ENCODE results near the gene DDX1. TPM values are rescaled to one million over a fixed set of nuclear protein-coding genes. Genes with fewer than 3 reads are reported as not detected.

The DDX1 gene
- polyA plus RNA-seq, 3 donors: 14.1 to 35.4 (median 30.1) TPM

DNA sequence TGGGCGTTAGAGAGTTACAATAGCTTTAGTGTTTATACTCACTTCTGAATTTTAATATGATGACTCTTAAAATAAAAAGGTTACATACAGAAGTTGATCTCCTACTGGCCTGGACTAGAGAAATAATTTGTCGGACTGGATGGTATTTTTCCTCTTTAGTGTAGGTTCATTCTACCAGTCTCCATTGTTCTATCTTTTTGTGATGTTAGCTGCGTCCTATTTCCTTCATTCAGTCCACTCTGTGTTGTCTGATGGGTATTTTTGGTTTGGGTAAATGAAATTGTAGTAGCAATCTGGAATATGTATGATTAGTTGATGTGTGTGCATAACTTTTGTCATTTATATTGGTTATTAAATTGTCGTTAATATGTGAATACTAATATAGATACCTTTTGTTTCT, 5.3 kb downstream of the DDX1 start:
- intact Hi-C loops (cut with micrococcal nuclease): no loop called here

DNA sequence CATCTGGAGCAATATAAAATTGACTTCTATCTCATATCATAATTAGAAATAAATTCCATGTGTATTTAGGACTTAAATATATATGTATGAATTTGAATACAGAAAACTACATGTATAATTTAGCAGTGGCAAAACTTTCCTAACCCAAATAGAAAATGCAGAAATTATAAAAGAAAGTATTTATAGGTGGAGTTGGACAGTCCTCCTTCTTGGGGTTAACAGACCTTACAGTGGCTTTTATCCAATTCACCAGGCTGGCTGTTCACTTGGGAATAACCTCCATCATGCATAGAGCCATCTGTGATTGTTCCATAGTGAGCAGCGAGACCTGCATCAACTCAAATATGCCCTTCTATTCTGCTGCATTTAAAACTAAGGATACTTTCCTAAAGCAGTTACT, 8.3 kb downstream of the DDX1 start:
- no peak overlapping the region for H3K4me3 Mint-ChIP-seq
- H3K27me3 ChIP-seq (ENCODE audit: control insufficient read depth in 2 of 2, insufficient read depth in 2 of 2, low read length in 2 of 2): no peaks in the 10 kb centered on the region
- H3K27ac Mint-ChIP-seq: no peak overlapping the region
- WGBS (ENCODE audit: insufficient coverage): 100% methylated on average over 1 of the region's 1 CpG
- no peak overlapping the region for H3K9ac ChIP-seq (ENCODE audit: insufficient read depth, low read length, poor library complexity, severe bottlenecking)
- no peak for DNase-seq
- H4K20me1 ChIP-seq (ENCODE audit: insufficient read depth, low read length): peaks cover 4% of the 10 kb centered on the region
- no peaks in the 10 kb centered on the region for H3K4me1 Mint-ChIP-seq
- H3K27me3 Mint-ChIP-seq (ENCODE audit: low read depth in 3 of 3): no peaks in the 10 kb centered on the region
- H3K79me2 ChIP-seq (ENCODE audit: insufficient read depth, low read length): peaks cover under 1% of the 10 kb centered on the region
- H2AFZ ChIP-seq (ENCODE audit: insufficient read depth, low read depth, low read length, poor library complexity, severe bottlenecking): no peak overlapping the region
- no peak overlapping the region for H3K4me2 ChIP-seq (replicated peaks; ENCODE audit: extremely low read depth, low read length, poor library complexity, severe bottlenecking)
- intact Hi-C loops (cut with micrococcal nuclease): no loop called here
- H3K27ac ChIP-seq (ENCODE audit: low read depth in 1 of 2, low read length in 2 of 2): no peak overlapping the region
- H3K36me3 Mint-ChIP-seq: peaks cover 84 to 95% of the 10 kb centered on the region in 2 donors
- H3K4me3 ChIP-seq (replicated peaks in 1 of 3; ENCODE audit: low read depth in 2 of 3, low read length in 3 of 3): no peak overlapping the region
- TF ChIP-seq, protein P1, sequence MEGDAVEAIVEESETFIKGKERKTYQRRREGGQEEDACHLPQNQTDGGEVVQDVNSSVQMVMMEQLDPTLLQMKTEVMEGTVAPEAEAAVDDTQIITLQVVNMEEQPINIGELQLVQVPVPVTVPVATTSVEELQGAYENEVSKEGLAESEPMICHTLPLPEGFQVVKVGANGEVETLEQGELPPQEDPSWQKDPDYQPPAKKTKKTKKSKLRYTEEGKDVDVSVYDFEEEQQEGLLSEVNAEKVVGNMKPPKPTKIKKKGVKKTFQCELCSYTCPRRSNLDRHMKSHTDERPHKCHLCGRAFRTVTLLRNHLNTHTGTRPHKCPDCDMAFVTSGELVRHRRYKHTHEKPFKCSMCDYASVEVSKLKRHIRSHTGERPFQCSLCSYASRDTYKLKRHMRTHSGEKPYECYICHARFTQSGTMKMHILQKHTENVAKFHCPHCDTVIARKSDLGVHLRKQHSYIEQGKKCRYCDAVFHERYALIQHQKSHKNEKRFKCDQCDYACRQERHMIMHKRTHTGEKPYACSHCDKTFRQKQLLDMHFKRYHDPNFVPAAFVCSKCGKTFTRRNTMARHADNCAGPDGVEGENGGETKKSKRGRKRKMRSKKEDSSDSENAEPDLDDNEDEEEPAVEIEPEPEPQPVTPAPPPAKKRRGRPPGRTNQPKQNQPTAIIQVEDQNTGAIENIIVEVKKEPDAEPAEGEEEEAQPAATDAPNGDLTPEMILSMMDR (IDR thresholded peaks at IDR 0.05): no peak
- H3K4me1 ChIP-seq (ENCODE audit: control insufficient read depth in 1 of 2, insufficient read depth in 2 of 2, low read length in 2 of 2): no peaks in the 10 kb centered on the region
- H3K9me3 ChIP-seq (replicated peaks in 1 of 2; ENCODE audit: control insufficient read depth in 1 of 2, insufficient read depth in 1 of 2, low read length in 2 of 2): no peaks in the 10 kb centered on the region
- no peaks in the 10 kb centered on the region for H3K9me3 Mint-ChIP-seq
- H3K36me3 ChIP-seq (replicated peaks in 1 of 2; ENCODE audit: control insufficient read depth in 1 of 2, insufficient read depth in 2 of 2, low read length in 2 of 2): peaks cover 98 to 99% of the 10 kb centered on the region in 2 donors

More for the DNA sequence above, 5.3 kb downstream of the DDX1 start:
- Histone ChIP-seq H3K79me2 (ENCODE audit: insufficient read depth, low read length) (peaks cover 30% of the 10 kb centered on the region), H3K27ac (ENCODE audit: low read depth in 1 of 2, low read length in 2 of 2) (no peak overlapping the region), H3K4me3 (replicated peaks in 1 of 3; ENCODE audit: low read depth in 2 of 3, low read length in 3 of 3) (no peak overlapping the region), H3K4me1 (ENCODE audit: control insufficient read depth in 1 of 2, insufficient read depth in 2 of 2, low read length in 2 of 2) (peaks cover 9 to 14% of the 10 kb centered on the region in 2 donors), H3K9me3 (replicated peaks in 1 of 2; ENCODE audit: control insufficient read depth in 1 of 2, insufficient read depth in 1 of 2, low read length in 2 of 2) (no peaks in the 10 kb centered on the region), H3K27me3 (ENCODE audit: control insufficient read depth in 2 of 2, insufficient read depth in 2 of 2, low read length in 2 of 2) (no peaks in the 10 kb centered on the region), H4K20me1 (ENCODE audit: insufficient read depth, low read length) (peaks cover 15% of the 10 kb centered on the region), H3K4me2 (replicated peaks; ENCODE audit: extremely low read depth, low read length, poor library complexity, severe bottlenecking) (no peak overlapping the region), H2AFZ (ENCODE audit: insufficient read depth, low read depth, low read length, poor library complexity, severe bottlenecking) (no peak overlapping the region), H3K9ac (ENCODE audit: insufficient read depth, low read length, poor library complexity, severe bottlenecking) (no peak overlapping the region), H3K36me3 (replicated peaks in 1 of 2; ENCODE audit: control insufficient read depth in 1 of 2, insufficient read depth in 2 of 2, low read length in 2 of 2) (peaks cover 69 to 73% of the 10 kb centered on the region in 2 donors)
- Mint-ChIP-seq H3K4me1 (peaks cover 18% of the 10 kb centered on the region), H3K9me3 (no peaks in the 10 kb centered on the region), H3K27ac (no peak overlapping the region), H3K36me3 (peaks cover 58 to 70% of the 10 kb centered on the region in 2 donors), H3K27me3 (ENCODE audit: low read depth in 3 of 3) (no peaks in the 10 kb centered on the region), H3K4me3 (no peak overlapping the region)
- WGBS (ENCODE audit: insufficient coverage): no CpG with 5 or more reads among the region's 4 CpGs
- no peak for DNase-seq
- TF ChIP-seq, protein P1 (IDR thresholded peaks at IDR 0.05): no peak
